ENCODE data around the gene ANKMY1. TPM values are rescaled to one million over a fixed set of nuclear protein-coding genes. Genes with fewer than 3 reads are reported as not detected.

Gene ANKMY1
- total RNA-seq, 1 donor: 5.2 TPM

DNA sequence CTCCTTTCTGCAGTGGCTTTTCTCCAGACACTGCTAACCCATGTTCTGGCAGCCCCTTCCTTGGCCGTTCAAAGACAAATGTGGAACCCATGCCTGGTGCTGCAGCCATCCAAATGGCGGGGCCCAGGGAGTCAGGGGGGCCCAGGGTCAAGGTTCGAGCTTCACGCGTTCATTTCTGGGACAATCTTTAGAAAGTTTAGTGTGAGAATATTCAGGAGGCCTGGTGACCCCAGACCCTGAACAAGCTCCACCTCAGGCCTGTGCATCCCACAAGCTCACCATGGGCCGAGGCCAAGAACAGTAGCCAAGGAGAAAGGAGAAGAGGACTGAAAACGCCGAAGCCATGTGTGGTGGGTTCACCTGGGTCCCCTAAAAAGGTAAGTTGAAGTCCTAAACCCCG is 54.4 kb downstream of the ANKMY1 start:
- no peak overlapping the region for H3K4me3 ChIP-seq (ENCODE audit: low read depth, low read length)
- TF ChIP-seq, protein P1, sequence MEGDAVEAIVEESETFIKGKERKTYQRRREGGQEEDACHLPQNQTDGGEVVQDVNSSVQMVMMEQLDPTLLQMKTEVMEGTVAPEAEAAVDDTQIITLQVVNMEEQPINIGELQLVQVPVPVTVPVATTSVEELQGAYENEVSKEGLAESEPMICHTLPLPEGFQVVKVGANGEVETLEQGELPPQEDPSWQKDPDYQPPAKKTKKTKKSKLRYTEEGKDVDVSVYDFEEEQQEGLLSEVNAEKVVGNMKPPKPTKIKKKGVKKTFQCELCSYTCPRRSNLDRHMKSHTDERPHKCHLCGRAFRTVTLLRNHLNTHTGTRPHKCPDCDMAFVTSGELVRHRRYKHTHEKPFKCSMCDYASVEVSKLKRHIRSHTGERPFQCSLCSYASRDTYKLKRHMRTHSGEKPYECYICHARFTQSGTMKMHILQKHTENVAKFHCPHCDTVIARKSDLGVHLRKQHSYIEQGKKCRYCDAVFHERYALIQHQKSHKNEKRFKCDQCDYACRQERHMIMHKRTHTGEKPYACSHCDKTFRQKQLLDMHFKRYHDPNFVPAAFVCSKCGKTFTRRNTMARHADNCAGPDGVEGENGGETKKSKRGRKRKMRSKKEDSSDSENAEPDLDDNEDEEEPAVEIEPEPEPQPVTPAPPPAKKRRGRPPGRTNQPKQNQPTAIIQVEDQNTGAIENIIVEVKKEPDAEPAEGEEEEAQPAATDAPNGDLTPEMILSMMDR (IDR thresholded peaks at IDR 0.05; ENCODE audit: insufficient read depth, low read depth, low read length): no peak
- DNase-seq (ENCODE audit: low read depth): no peak

DNA sequence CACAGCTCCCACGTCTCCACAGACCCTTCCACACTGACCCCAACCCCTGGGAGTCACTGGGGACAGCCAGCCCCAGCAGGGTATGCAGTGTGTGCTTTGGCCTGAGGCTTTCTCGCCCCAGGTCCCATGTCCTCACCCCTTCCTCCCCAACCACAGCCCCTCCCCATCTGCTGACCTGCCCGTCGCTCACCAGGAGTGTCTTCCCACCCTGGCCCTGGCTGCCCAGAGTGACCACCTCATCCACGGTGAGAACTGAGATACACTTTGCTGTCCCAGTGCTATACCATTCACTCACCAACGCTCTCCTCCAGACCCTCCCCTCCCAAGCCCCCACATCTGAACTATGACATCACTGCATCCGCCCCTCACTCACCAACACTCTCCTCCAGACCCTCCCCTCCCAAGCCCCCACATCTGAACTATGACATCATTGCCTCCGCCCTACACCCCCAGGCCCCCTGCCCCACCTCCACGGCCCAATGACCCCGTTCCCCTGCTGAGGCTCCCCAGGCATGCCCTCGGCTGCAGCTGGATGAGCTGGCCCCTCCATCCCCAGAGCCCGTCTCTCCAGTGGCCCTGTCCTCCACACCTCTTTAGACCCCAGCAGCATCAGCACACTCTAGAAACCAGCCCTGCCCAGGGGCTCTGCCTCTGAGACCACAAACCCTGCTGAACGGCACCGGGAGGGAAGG is 55.2 kb downstream of the ANKMY1 start:
- H3K4me3 ChIP-seq (ENCODE audit: low read depth, low read length): no peak overlapping the region
- no peak for DNase-seq (ENCODE audit: low read depth)
- TF ChIP-seq, protein P1 (IDR thresholded peaks at IDR 0.05; ENCODE audit: insufficient read depth, low read depth, low read length): no peak

DNA sequence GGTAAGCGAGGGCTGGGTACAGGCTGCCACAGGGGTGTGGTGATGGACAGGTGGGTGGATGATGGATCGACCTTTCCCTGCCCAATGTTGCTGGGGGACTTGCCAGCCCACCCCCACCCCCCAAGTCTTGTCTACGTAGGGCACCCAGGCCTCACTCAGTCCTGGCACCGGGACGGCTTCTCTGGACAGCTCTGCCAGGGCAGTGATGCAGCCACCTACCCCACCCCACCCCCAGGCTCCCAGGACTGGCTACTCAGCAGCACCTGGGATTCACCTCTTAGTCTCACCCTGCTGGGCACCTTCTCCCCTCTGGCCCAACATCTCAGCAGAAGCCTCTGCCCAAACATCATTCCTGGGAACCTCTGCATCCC is 55.7 kb downstream of the ANKMY1 start:
- no peak overlapping the region for H3K4me3 ChIP-seq (ENCODE audit: low read depth, low read length)
- DNase-seq (ENCODE audit: low read depth): no peak
- TF ChIP-seq, protein P1 (IDR thresholded peaks at IDR 0.05; ENCODE audit: insufficient read depth, low read depth, low read length): no peak

DNA sequence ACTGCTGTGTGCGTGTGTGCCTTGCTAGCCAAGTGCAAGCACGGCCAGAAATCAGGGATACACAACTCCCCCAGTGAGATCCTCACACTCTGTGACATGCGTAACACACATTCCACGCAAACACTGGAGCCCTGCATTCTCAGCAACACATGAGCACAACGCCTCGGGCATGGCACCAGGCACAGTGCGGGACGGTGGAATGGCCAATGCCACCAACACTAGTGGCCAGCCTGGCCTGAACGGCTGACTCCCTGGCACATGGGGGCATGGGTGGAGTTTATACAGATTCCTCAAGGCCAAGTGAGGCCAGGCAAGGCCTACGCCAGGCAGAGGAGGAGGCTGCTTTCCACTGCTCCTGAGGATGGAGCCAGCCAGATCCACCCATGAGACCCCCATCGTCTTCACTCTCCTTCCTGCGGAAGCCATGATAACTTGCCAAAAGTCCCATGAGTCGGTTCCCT is 56.2 kb downstream of the ANKMY1 start:
- H3K4me3 ChIP-seq (ENCODE audit: low read depth, low read length): no peak overlapping the region
- DNase-seq (ENCODE audit: low read depth): no peak
- TF ChIP-seq, protein P1 (IDR thresholded peaks at IDR 0.05; ENCODE audit: insufficient read depth, low read depth, low read length): no peak

DNA sequence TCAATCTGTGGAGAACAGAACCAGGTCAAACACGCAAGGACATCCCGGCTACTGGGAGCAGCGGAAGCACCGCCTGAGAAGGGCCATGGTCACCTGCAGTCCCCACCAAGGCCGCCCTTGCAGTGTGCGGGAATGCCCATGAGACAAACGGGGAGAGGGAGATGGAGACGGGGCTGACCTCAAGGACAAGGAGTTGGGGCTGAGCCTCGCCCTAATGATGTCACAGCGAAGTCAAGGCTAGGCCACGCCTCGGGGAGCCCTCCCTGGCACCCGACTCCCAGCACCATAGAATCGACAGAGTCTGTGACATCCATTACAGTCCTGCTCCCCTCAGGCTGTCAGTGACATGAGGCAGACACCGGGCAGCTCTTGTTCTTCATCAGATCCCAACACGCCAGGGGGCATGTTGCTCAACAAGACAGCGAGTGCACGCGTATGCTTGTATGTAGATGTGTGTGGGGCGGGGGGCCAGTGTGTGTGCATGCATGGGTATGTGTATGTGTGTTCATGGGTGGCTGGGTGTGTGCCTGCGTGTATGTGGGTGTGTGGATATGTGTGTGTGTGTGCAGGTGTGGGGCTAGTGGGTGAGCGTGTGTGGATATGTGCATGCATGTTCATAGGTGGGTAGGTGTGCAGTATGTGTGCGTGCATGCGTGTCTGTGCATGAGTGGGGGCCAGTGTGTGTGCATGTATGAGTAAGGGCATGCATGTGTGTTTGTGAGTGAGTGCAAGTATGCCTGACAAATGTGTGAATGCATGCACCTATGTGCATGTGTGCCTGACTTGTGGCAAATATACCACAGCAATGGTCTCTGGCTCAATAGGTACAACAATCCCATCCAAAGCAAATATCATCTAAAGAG is 57.0 kb downstream of the ANKMY1 start:
- TF ChIP-seq, protein P1 (IDR thresholded peaks at IDR 0.05; ENCODE audit: insufficient read depth, low read depth, low read length): no peak
- no peak for DNase-seq (ENCODE audit: low read depth)
- H3K4me3 ChIP-seq (ENCODE audit: low read depth, low read length): no peak overlapping the region

DNA sequence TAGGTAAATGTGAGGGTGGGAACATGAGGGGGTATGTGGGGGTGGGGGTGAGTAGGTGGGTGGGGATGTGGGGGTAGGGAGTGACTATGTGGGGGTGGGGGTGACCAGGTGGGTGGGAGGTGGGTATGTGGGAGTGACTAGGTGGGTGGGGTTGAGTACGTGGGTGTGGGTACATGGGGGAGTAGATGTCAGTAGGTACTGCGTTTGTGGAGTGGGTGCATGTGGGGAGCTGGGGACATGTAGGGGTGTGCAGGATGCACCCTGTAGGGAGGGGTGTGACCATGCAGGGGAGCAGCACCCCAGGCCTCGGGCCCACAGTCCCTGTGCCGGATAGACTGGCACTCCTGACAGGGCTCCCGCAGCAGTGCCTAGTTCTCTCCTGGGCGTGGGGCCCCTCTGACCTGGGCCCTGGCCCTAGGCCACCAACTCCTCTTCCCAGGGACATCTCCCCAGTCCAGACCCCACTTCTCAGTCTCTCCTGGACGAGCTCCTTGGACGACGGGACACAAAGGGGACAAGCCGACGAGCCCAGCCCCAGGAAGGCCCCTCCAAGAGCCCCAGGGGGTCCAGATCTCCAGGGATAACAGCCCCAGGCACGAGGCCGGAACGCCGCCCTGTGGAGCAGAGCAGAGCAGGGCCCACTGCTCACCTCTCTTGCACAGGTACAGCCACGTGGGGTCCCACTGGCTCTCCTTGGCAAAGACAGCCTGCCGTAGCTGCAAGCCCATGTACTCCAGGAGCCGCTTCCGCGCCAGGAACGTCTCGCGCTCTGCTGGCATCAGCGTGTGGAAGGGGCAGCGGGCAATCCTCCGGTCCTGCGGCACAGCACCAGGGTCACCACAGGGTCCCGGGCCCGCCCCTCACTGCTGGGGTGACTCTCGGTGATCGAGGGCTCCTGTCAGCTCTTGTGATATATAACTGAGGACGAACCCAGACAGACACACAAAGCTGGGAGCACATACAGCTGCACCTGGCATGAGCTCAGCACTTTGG is 58.2 kb downstream of the ANKMY1 start:
- no peak for DNase-seq (ENCODE audit: low read depth)
- no peak overlapping the region for H3K4me3 ChIP-seq (ENCODE audit: low read depth, low read length)
- TF ChIP-seq, protein P1 (IDR thresholded peaks at IDR 0.05; ENCODE audit: insufficient read depth, low read depth, low read length): no peak
